Measurements from ENCODE around the gene KDM5A. TPM values are rescaled to one million over a fixed set of nuclear protein-coding genes. Genes with fewer than 3 reads are reported as not detected.
"Not testable (repeated sequence)": the region's sequence is repeated elsewhere in the genome, so short reads cannot be mapped to it uniquely, and the experiment has no call there.

Gene KDM5A
- total RNA-seq, result 10 to 100 TPM; 18.1 to 43.5 (median 25.5) TPM

DNA sequence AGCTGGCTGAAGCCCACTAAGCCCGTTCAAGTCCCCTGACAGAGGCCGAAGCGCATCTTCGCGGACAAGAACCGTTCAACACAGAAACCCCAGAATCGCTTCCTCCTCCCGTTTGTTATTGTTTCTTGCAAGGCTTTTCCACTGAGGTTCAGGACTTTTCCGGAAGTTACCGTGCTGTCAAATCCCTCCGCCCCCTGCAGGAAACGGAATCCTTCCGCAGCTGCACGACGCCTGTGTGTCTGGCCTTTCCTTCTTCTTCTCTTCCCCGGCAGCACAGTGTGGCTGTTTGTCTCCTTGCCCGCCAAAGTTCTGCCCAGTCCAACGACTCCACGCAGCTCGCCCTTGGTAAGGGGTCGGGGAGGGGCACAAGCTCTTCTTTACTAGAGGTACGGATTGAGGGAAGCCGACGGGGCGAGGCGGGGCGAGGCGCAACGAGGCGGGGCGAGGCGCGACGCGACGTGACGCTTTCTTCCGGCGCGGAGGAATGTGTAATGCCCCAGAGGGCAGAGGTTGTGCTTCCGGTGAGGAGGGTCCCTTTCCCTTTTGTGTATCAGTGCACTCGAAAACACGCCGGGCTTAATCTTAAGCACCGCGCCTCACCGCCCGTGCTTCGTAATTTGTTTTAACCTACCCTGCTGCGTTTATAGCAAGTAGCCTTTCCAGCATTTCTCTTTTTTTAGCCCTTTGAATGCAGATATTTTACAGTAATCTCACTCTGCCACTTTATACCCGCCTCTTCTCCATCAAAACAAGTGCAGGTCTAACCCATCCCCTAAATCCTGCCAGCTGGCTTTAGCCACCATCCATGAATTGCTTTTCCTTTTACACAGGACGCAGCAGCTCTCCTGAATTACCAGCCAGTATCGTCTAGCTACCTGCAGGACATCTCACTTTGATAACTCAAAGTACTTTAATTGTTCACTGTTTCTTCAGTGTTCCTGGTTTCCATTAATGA lies at the start of gene KDM5A:
TSS of gene KDM5A (minus strand) at position 179 of the 955 bp plus-strand sequence. CDS start 229 bp downstream, outside the sequence.
- peak; percentile 82 to 83 for DNase-seq
- in situ Hi-C loops (cut with MboI; ENCODE audit: low sequenced_read_pairs in 4 of 4) (no loop called here), intact Hi-C loops (cut with DNase I; ENCODE audit: low total_unique reads) (loop anchor here (1.0 kb wide), 1 partner anchor 12 kb away; the partner anchor contains the start of gene CCDC77)
- peak within 1 kb of the TSS; percentile 91 to 95 (median 94) for H3K27ac ChIP-seq
- no peaks in the 10 kb centered on the region for H3K27me3 ChIP-seq
- ATAC-seq, result peak; percentile 97 to 98
- peaks cover 37 to 39% of the 10 kb centered on the region in 2 donors for H3K4me1 ChIP-seq
- H3K9me3 ChIP-seq, result no peaks in the 10 kb centered on the region
- peaks cover 0 to 4% of the 10 kb centered on the region in 2 donors for H3K36me3 ChIP-seq
- H3K4me3 ChIP-seq, result peak within 1 kb of the TSS; percentile 89 to 98 (median 92)
- TF ChIP-seq, protein P1, sequence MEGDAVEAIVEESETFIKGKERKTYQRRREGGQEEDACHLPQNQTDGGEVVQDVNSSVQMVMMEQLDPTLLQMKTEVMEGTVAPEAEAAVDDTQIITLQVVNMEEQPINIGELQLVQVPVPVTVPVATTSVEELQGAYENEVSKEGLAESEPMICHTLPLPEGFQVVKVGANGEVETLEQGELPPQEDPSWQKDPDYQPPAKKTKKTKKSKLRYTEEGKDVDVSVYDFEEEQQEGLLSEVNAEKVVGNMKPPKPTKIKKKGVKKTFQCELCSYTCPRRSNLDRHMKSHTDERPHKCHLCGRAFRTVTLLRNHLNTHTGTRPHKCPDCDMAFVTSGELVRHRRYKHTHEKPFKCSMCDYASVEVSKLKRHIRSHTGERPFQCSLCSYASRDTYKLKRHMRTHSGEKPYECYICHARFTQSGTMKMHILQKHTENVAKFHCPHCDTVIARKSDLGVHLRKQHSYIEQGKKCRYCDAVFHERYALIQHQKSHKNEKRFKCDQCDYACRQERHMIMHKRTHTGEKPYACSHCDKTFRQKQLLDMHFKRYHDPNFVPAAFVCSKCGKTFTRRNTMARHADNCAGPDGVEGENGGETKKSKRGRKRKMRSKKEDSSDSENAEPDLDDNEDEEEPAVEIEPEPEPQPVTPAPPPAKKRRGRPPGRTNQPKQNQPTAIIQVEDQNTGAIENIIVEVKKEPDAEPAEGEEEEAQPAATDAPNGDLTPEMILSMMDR (IDR thresholded peaks at IDR 0.05 in 4 of 5, conservative IDR thresholded peaks at IDR 0.05 in 1 of 5), result no peak
- TF ChIP-seq POLR2A (IDR thresholded peaks at IDR 0.05), result peak; percentile 19 to 27

GRCh38 chr12:435737-436136 lies 46.6 kb upstream of the KDM5A start:
- H3K27ac ChIP-seq; H3K4me3 ChIP-seq; H3K4me1 ChIP-seq; H3K9me3 ChIP-seq; DNase-seq; ATAC-seq; H3K27me3 ChIP-seq; intact Hi-C loops (cut with DNase I; ENCODE audit: low total_unique reads); in situ Hi-C loops (cut with MboI; ENCODE audit: low sequenced_read_pairs in 4 of 4): not testable (repeated sequence)
- H3K36me3 ChIP-seq, result peaks cover 0 to 50% of the 10 kb centered on the region in 2 donors

- Histone ChIP-seq H3K36me3 (peaks cover 0 to 25% of the 10 kb centered on the region in 2 donors), H3K4me1 (no peaks in the 10 kb centered on the region), H3K27ac (no peak overlapping the region), H3K9me3 (no peaks in the 10 kb centered on the region), H3K4me3 (no peak overlapping the region), H3K27me3 (no peaks in the 10 kb centered on the region)
- intact Hi-C loops (cut with DNase I; ENCODE audit: low total_unique reads), result no loop called here
- ATAC-seq (no peak), DNase-seq (no peak)
- in situ Hi-C loops (cut with MboI; ENCODE audit: low sequenced_read_pairs in 4 of 4), result no loop called here
- no peak for TF ChIP-seq POLR2A (IDR thresholded peaks at IDR 0.05)
- TF ChIP-seq, protein P1 (IDR thresholded peaks at IDR 0.05 in 4 of 5, conservative IDR thresholded peaks at IDR 0.05 in 1 of 5), result no peak
These were observed 33.4 kb upstream of the KDM5A start for GRCh38 chr12:422526-422925.

DNA sequence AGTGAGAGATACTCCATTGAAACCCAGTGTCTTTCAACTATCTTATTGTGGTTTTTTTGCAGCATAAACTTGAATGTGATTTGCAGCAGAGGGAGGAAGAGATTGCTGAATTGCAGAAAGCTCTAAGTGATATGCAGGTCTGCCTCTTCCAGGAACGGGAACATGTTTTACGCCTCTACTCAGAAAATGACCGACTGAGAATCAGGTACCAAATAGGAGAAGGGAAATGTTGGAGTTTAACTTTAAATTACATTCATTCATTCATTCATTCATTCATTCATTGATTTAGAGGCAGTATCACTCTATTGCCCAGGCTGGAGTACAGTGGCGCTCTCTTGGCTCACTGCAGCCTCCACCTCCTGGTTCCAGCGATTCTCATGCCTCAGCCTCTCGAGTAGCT lies 29.3 kb upstream of the KDM5A start:
- intact Hi-C loops (cut with DNase I; ENCODE audit: low total_unique reads), result no loop called here
- peaks cover 0 to 34% of the 10 kb centered on the region in 2 donors for H3K36me3 ChIP-seq
- ATAC-seq, result no peak

DNA sequence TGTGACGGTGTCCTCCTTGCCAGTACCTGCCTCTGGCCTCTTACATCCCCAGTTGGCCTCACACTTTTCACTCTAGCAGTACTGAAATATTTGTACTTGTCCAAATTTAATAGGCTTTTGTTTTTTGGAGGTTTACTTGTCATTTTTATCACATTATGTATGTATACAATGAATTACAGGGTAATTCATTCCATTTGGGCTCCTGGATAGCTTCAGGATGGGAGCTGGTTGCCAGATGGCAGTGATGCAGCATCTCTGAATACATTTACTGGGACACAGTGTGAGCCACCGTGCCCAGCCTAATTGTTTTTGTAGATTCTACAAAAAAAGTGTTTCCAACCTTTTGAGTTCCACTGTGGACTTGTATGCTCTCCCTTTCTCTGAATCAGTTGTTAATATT lies 25.7 kb upstream of the KDM5A start:
- ATAC-seq (no peak), DNase-seq (no peak)
- no peaks in the 10 kb centered on the region for H3K9me3 ChIP-seq
- H3K4me1 ChIP-seq, result no peaks in the 10 kb centered on the region
- in situ Hi-C loops (cut with MboI; ENCODE audit: low sequenced_read_pairs in 4 of 4) (no loop called here), intact Hi-C loops (cut with DNase I; ENCODE audit: low total_unique reads) (no loop called here)
- no peak overlapping the region for H3K4me3 ChIP-seq
- TF ChIP-seq POLR2A (IDR thresholded peaks at IDR 0.05), result no peak
- TF ChIP-seq, protein P1 (IDR thresholded peaks at IDR 0.05 in 4 of 5, conservative IDR thresholded peaks at IDR 0.05 in 1 of 5), result no peak
- H3K36me3 ChIP-seq, result peaks cover 0 to 50% of the 10 kb centered on the region in 2 donors
- H3K27me3 ChIP-seq, result no peaks in the 10 kb centered on the region
- no peak overlapping the region for H3K27ac ChIP-seq

More for the DNA sequence above, 29.3 kb upstream of the KDM5A start:
- no peaks in the 10 kb centered on the region for H3K4me1 ChIP-seq
- in situ Hi-C loops (cut with MboI; ENCODE audit: low sequenced_read_pairs in 4 of 4), result no loop called here
- TF ChIP-seq, protein P1 (IDR thresholded peaks at IDR 0.05 in 4 of 5, conservative IDR thresholded peaks at IDR 0.05 in 1 of 5), result no peak
- no peak for TF ChIP-seq POLR2A (IDR thresholded peaks at IDR 0.05)
- DNase-seq, result no peak
- H3K9me3 ChIP-seq, result no peaks in the 10 kb centered on the region
- H3K27me3 ChIP-seq, result no peaks in the 10 kb centered on the region
- no peak overlapping the region for H3K27ac ChIP-seq
- no peak overlapping the region for H3K4me3 ChIP-seq
